BJ (cell line): ENCODE measurements around the gene IGSF22. TPM values are rescaled to one million over a fixed set of nuclear protein-coding genes. Genes with fewer than 3 reads are reported as not detected.

Experiments
- CTCF ChIA-PET: fragments of 350-600 bp; formaldehyde crosslinking; extraction: SDS; loops from one replicate; lab custom pipeline; 2021; ENCODE audit warnings: antibody characterized with exemption, inconsistent platforms; lab: Yijun Ruan, JAX
- POLR2A ChIA-PET: fragments of 300-600 bp; sonication (Branson Sonifier 250); formaldehyde crosslinking; extraction: SDS; loops from one replicate; lab custom pipeline; 2021; ENCODE audit warnings: antibody characterized with exemption; lab: Charles Lee
- DNase-seq: peaks from one replicate; pipeline ENCODE4 v3.0.0-alpha.2; 2011; ENCODE audit warnings: low read depth
- H3K27me3 ChIP-seq: 2 replicates; pipeline ENCODE4 v1.6.0; 2011; ENCODE audit warnings: low read length; ENCODE audit not compliant: control insufficient read depth, insufficient read depth
- H3K36me3 ChIP-seq: 2 replicates; pipeline ENCODE4 v1.5.1; 2011; ENCODE audit warnings: low read length; ENCODE audit not compliant: control insufficient read depth, insufficient read depth
- H3K4me3 ChIP-seq: 2 replicates; pipeline ENCODE4 v1.5.1; 2011; ENCODE audit warnings: low read depth, mild to moderate bottlenecking, control low read depth, low read length
- CTCF ChIP-seq: IDR thresholded peaks from 2 replicates; pipeline ENCODE4 v1.5.1; 2011; ENCODE audit warnings: low read depth, mild to moderate bottlenecking, control low read depth, inconsistent platforms, low read length, moderate library complexity; ENCODE audit not compliant: insufficient read depth
- polyA minus RNA-seq: library from RNA; depleted of rRNA, polyadenylated mRNA; stranded (reverse); fragments of >200 nt; gene quantifications from 2 replicates; pipeline ENCODE4 v1.2.3, GENCODE V29; 2011; rRNA and poly(A)+ RNA removed
- polyA plus RNA-seq: library from polyadenylated mRNA; depleted of rRNA; stranded (reverse); fragments of >200 nt; gene quantifications from 2 replicates; pipeline ENCODE4 v1.2.3, GENCODE V29; 2011; rRNA removed

Gene IGSF22
- 0.07 and 0.15 TPM in 2 replicates for polyA plus RNA-seq
- 0.05 TPM in 1 of 2 replicates, not detected in the other for polyA minus RNA-seq

- POLR2A ChIA-PET = no interaction called here
- DNase-seq = no peak
- Histone ChIP-seq H3K36me3 (no peaks in the 10 kb centered on the region), H3K27me3 (no peaks in the 10 kb centered on the region), H3K4me3 (no peak within 1 kb of the TSS)
- TF ChIP-seq CTCF = no peak
- CTCF ChIA-PET = interaction anchor here (1.4 kb wide), 1 partner anchor 611 kb away, joined by 3 read pairs; no protein-coding TSS in a partner anchor
Measured at GRCh38 chr11:18726040-18726439, at the start of gene IGSF22. Gene IGSF22, minus strand, starts transcription at chr11:18726188. Its CDS starts 1,952 bp downstream, at chr11:18724236.

- DNase-seq = no peak
- ChIA-PET POLR2A (no interaction called here), CTCF (interaction anchor here (0.6 to 7.7 kb wide), 9 partner anchors 9 to 1627 kb away, joined by 3 to 72 read pairs (median 8); no protein-coding TSS in a partner anchor)
- Histone ChIP-seq H3K36me3 (no peaks in the 10 kb centered on the region), H3K27me3 (peaks cover 1% of the 10 kb centered on the region; the same call in 1 of the 2 replicates), H3K4me3 (no peak overlapping the region)
- no peak for TF ChIP-seq CTCF
Measured at GRCh38 chr11:18774801-18775200, 48.8 kb upstream of the IGSF22 start.

GRCh38 chr11:18773681-18774080, 47.7 kb upstream of the IGSF22 start:
- CTCF ChIA-PET = interaction anchor here (1.1 to 7.7 kb wide), 3 partner anchors 10 to 28 kb away, joined by 8 to 72 read pairs (median 8); no protein-coding TSS in a partner anchor
- DNase-seq = no peak

GRCh38 chr11:18773104-18773503, 47.1 kb upstream of the IGSF22 start:
- POLR2A ChIA-PET = no interaction called here
- no peak overlapping the region for H3K4me3 ChIP-seq
- H3K27me3 ChIP-seq = peaks cover 1% of the 10 kb centered on the region; the same call in 1 of the 2 replicates
- H3K36me3 ChIP-seq = no peaks in the 10 kb centered on the region
- TF ChIP-seq CTCF = no peak
- no peak for DNase-seq
- CTCF ChIA-PET = interaction anchor here (0.7 to 7.7 kb wide), 4 partner anchors 9 to 354 kb away, joined by 3 to 72 read pairs (median 8); no protein-coding TSS in a partner anchor

More at GRCh38 chr11:18773681-18774080, 47.7 kb upstream of the IGSF22 start:
- H3K27me3 ChIP-seq = peaks cover 1% of the 10 kb centered on the region; the same call in 1 of the 2 replicates
- no peak overlapping the region for H3K4me3 ChIP-seq
- POLR2A ChIA-PET = no interaction called here
- H3K36me3 ChIP-seq = no peaks in the 10 kb centered on the region
- TF ChIP-seq CTCF = no peak

GRCh38 chr11:18772211-18772610, 46.2 kb upstream of the IGSF22 start:
- Histone ChIP-seq H3K27me3 (peaks cover 1% of the 10 kb centered on the region; the same call in 1 of the 2 replicates), H3K4me3 (no peak overlapping the region), H3K36me3 (no peaks in the 10 kb centered on the region)
- ChIA-PET CTCF (no interaction called here), POLR2A (no interaction called here)
- no peak for DNase-seq
- no peak for TF ChIP-seq CTCF
